K562 (cell line): Measurements from ENCODE around the gene CPTP. TPM values are rescaled to one million over a fixed set of nuclear protein-coding genes. Genes with fewer than 3 reads are reported as not detected.

Experiments
- ADNP ChIP-seq: fragments of 200-800 bp; sonication (Bioruptor generic); IDR thresholded peaks from 2 replicates; pipeline ENCODE4 v1.6.1; 2016; ENCODE audit warnings: missing genetic modification characterization, missing compliant biosample characterization
- DNMT1 ChIP-seq: fragments of 450-650 bp; IDR thresholded peaks from 2 replicates; pipeline ENCODE4 v1.6.1; 2016; ENCODE audit warnings: antibody characterized with exemption, mild to moderate bottlenecking
- E2F3 ChIP-seq: fragments of 250-450 bp; sonication (Bioruptor Pico); IDR thresholded peaks from 2 replicates; pipeline ENCODE4 v1.4.0; 2020; ENCODE audit warnings: mild to moderate bottlenecking
- HMG20A ChIP-seq: fragments of 450-650 bp; formaldehyde crosslinking; conservative IDR thresholded peaks from 2 replicates; pipeline ENCODE4 v1.4.0; 2020; ENCODE audit warnings: mild to moderate bottlenecking, mixed read lengths
- NFE2L1 ChIP-seq: fragments of 450-650 bp; IDR thresholded peaks from 2 replicates; pipeline ENCODE4 v1.6.1; 2016; ENCODE audit warnings: missing genetic modification characterization, low read depth, mild to moderate bottlenecking, missing compliant biosample characterization, moderate library complexity, borderline replicate concordance
- PCBP2 ChIP-seq: fragments of 200-400 bp; formaldehyde crosslinking; IDR thresholded peaks from 2 replicates; pipeline ENCODE4 v1.6.1; 2018; ENCODE audit warnings: low read length, low read depth, mild to moderate bottlenecking, moderate library complexity; ENCODE audit not compliant: poor library complexity, severe bottlenecking
- SP1 ChIP-seq: sonication (generic); formaldehyde crosslinking; IDR thresholded peaks from 2 replicates; pipeline ENCODE4 v1.8.1; 2022; ENCODE audit warnings: mild to moderate bottlenecking, missing genetic modification reagents
- TEAD2 ChIP-seq: fragments of 450-650 bp; IDR thresholded peaks from 2 replicates; pipeline ENCODE4 v1.6.1; 2016; ENCODE audit warnings: missing genetic modification characterization, control low read depth, missing compliant biosample characterization
- ZFP30 ChIP-seq: fragments of 250-450 bp; sonication (Bioruptor Pico); IDR thresholded peaks from 2 replicates; pipeline ENCODE4 v1.8.0; 2022; ENCODE audit warnings: moderate library complexity, mild to moderate bottlenecking, inconsistent platforms, borderline replicate concordance
- ZNF263 ChIP-seq: sonication (generic); formaldehyde crosslinking; IDR thresholded peaks from 2 replicates; pipeline ENCODE4 v1.8.0; 2022; ENCODE audit warnings: mild to moderate bottlenecking, missing genetic modification reagents, borderline replicate concordance
- ZNF408 ChIP-seq: fragments of 250-450 bp; sonication (Bioruptor Pico); IDR thresholded peaks from 2 replicates; pipeline ENCODE4 v1.4.0; 2020; ENCODE audit warnings: low read depth, mild to moderate bottlenecking, moderate library complexity
- ZNF668 ChIP-seq: fragments of 250-450 bp; sonication (Bioruptor Pico); IDR thresholded peaks from 2 replicates; pipeline ENCODE4 v1.8.0; 2022; ENCODE audit warnings: mild to moderate bottlenecking, inconsistent platforms
- ZNF830 ChIP-seq: fragments of 250-450 bp; sonication (Bioruptor Pico); IDR thresholded peaks from 2 replicates; pipeline ENCODE4 v1.5.0; 2021; ENCODE audit warnings: mild to moderate bottlenecking
- polyA plus RNA-seq, 8 experiments: library from polyadenylated mRNA; depleted of rRNA in 4 of 8; stranded (reverse) in 5 of 8; unstranded in 3 of 8; fragments of >200 nt; fragmentation: Nextera tagmentation in 2 of 8; fragmentation: Illumina TruSeq in 1 of 8; extraction: Ambion mirVana in 2 of 8; extraction: Trizol in 1 of 8; gene quantifications; 2 replicates each; pipeline versions ENCODE4 v1.2.1 to v1.2.3, GENCODE V29; 2011 to 2014; ENCODE audit warnings: inconsistent platforms in 1 of 8, missing spikeins in 1 of 8
- total RNA-seq, 7 experiments: library from RNA; depleted of rRNA in 6 of 7; stranded (reverse); fragments of >200 nt in 6 of 7; fragmentation: Illumina TruSeq in 2 of 7; extraction: Trizol in 2 of 7; gene quantifications; 2 replicates each; pipeline versions ENCODE4 v1.2.1 to v1.2.3, GENCODE V29; 2011 to 2021; ENCODE audit warnings: low replicate concordance in 1 of 7
- TF ChIP-seq, protein P1 (sequence below): fragments of 200-400 bp; formaldehyde crosslinking; IDR thresholded peaks from 2 replicates; pipeline ENCODE4 v1.6.1; 2017; ENCODE audit warnings: mild to moderate bottlenecking, low read depth, low read length, moderate library complexity
- TF ChIP-seq, protein P2 (sequence below): sonication (generic); formaldehyde crosslinking; IDR thresholded peaks from 2 replicates; pipeline ENCODE4 v1.8.1; 2023; ENCODE audit warnings: mild to moderate bottlenecking, missing genetic modification reagents
- TF ChIP-seq, protein P3 (sequence below): fragments of 450-650 bp; formaldehyde crosslinking; IDR thresholded peaks from 2 replicates; pipeline ENCODE4 v1.4.0; 2020; ENCODE audit warnings: mild to moderate bottlenecking, moderate library complexity
- TF ChIP-seq, protein P4 (sequence below): fragments of 250-450 bp; sonication (Bioruptor Pico); IDR thresholded peaks from 2 replicates; pipeline ENCODE4 v1.4.0; 2020; ENCODE audit warnings: mild to moderate bottlenecking, moderate library complexity
- TF ChIP-seq, protein P5 (sequence below): sonication (generic); formaldehyde crosslinking; IDR thresholded peaks from 2 replicates; pipeline ENCODE4 v1.8.0; 2022; ENCODE audit warnings: mild to moderate bottlenecking, missing genetic modification reagents, borderline replicate concordance

The CPTP gene
- total and polyA plus RNA-seq, 9 of the 15 experiments (the other 6 are each of a cell fraction or from before 2014, with no cell fraction given) = 0.11 to 25.8 (median 3.5) TPM

DNA sequence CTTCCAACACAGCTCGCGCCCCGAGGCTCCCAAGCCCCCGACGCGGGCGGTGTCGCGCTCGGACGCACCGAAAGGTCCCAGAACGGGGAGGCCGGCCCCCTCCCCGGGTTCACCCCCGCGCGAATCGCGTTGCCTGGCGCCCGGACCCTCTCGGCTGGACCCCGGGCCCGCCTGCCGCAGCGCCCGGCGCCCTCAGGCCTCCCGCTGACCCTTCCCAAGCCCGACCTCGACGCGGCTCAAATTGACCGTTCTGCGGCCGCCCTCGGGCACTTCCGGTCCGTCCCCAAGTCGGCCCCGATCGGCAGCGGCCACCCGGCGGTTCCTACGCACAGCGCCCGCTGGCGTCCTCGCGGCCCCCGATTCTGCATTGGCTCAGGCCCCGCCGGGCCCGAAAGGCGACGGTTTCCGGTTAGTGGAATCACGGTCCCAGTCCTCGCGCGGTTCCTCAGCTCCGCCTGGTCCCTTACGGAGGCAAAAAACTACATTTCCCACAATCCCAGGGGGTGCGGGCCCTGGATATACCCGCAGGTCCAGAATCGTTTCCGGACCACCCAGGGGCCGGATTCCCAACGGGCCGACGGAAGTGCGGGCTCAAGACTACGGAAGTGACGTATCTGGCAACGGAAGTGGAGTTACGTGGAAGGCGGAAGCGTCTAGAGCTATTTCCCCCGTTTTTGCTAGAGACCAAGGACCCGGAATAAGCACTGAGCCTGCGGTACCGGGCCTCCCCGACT lies 50.5 kb downstream of the CPTP start, which contains the start of gene AURKAIP1 (continued):
- TF ChIP-seq, protein P1, sequence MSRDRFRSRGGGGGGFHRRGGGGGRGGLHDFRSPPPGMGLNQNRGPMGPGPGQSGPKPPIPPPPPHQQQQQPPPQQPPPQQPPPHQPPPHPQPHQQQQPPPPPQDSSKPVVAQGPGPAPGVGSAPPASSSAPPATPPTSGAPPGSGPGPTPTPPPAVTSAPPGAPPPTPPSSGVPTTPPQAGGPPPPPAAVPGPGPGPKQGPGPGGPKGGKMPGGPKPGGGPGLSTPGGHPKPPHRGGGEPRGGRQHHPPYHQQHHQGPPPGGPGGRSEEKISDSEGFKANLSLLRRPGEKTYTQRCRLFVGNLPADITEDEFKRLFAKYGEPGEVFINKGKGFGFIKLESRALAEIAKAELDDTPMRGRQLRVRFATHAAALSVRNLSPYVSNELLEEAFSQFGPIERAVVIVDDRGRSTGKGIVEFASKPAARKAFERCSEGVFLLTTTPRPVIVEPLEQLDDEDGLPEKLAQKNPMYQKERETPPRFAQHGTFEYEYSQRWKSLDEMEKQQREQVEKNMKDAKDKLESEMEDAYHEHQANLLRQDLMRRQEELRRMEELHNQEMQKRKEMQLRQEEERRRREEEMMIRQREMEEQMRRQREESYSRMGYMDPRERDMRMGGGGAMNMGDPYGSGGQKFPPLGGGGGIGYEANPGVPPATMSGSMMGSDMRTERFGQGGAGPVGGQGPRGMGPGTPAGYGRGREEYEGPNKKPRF = no peak
- TF ChIP-seq, protein P2, sequence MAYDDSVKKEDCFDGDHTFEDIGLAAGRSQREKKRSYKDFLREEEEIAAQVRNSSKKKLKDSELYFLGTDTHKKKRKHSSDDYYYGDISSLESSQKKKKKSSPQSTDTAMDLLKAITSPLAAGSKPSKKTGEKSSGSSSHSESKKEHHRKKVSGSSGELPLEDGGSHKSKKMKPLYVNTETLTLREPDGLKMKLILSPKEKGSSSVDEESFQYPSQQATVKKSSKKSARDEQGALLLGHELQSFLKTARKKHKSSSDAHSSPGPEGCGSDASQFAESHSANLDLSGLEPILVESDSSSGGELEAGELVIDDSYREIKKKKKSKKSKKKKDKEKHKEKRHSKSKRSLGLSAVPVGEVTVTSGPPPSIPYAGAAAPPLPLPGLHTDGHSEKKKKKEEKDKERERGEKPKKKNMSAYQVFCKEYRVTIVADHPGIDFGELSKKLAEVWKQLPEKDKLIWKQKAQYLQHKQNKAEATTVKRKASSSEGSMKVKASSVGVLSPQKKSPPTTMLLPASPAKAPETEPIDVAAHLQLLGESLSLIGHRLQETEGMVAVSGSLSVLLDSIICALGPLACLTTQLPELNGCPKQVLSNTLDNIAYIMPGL = peak; percentile 98
- TF ChIP-seq ZNF408 (no peak), HMG20A (no peak), E2F3 (CRISPR knock-in tag) (peak; percentile 77), NFE2L1 (tag) (no peak), ZNF263 (peak; percentile 58; the same call in 1 of the 2 replicates), SP1 (peak; percentile 99), DNMT1 (no peak), ZFP30 (CRISPR knock-in tag) (no peak), PCBP2 (no peak), ADNP (tag) (no peak), TEAD2 (tag) (no peak), ZNF668 (CRISPR knock-in tag) (no peak), ZNF830 (CRISPR knock-in tag) (peak; percentile 80)
- TF ChIP-seq, protein P3, sequence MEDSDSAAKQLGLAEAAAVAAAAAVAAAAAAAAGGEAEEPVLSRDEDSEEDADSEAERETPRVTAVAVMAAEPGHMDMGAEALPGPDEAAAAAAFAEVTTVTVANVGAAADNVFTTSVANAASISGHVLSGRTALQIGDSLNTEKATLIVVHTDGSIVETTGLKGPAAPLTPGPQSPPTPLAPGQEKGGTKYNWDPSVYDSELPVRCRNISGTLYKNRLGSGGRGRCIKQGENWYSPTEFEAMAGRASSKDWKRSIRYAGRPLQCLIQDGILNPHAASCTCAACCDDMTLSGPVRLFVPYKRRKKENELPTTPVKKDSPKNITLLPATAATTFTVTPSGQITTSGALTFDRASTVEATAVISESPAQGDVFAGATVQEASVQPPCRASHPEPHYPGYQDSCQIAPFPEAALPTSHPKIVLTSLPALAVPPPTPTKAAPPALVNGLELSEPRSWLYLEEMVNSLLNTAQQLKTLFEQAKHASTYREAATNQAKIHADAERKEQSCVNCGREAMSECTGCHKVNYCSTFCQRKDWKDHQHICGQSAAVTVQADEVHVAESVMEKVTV (CRISPR knock-in tag) = no peak
- TF ChIP-seq, protein P4, sequence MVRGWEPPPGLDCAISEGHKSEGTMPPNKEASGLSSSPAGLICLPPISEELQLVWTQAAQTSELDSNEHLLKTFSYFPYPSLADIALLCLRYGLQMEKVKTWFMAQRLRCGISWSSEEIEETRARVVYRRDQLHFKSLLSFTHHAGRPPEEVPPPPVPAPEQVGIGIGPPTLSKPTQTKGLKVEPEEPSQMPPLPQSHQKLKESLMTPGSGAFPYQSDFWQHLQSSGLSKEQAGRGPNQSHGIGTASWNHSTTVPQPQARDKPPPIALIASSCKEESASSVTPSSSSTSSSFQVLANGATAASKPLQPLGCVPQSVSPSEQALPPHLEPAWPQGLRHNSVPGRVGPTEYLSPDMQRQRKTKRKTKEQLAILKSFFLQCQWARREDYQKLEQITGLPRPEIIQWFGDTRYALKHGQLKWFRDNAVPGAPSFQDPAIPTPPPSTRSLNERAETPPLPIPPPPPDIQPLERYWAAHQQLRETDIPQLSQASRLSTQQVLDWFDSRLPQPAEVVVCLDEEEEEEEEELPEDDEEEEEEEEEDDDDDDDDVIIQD = no peak
- TF ChIP-seq, protein P5, sequence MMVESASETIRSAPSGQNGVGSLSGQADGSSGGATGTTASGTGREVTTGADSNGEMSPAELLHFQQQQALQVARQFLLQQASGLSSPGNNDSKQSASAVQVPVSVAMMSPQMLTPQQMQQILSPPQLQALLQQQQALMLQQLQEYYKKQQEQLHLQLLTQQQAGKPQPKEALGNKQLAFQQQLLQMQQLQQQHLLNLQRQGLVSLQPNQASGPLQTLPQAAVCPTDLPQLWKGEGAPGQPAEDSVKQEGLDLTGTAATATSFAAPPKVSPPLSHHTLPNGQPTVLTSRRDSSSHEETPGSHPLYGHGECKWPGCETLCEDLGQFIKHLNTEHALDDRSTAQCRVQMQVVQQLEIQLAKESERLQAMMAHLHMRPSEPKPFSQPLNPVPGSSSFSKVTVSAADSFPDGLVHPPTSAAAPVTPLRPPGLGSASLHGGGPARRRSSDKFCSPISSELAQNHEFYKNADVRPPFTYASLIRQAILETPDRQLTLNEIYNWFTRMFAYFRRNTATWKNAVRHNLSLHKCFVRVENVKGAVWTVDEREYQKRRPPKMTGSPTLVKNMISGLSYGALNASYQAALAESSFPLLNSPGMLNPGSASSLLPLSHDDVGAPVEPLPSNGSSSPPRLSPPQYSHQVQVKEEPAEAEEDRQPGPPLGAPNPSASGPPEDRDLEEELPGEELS (CRISPR knock-in tag) = peak; percentile 84
